ENCODE data around the gene ADAMTS12.

DNA sequence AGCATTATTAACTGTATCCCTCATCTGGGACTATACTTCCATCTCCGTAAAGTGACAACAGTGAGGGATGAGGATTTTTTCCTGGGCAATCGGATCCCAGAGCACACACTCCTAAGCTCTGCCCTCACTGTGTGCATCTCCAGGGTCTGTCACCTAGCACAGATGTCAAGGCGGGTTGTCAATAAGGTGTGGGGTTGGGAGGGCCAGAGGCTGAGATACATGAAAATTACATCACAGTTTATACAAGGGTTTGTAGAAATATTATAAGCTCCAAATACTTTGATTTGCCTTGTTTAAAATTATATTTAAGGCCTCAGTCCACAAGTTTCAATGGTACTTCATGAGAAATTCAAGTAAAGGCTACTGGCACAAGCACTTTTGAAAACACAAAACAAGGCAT, 4.5 kb downstream of the ADAMTS12 start:
- TF ChIP-seq EZH2 (IDR thresholded peaks at IDR 0.05; ENCODE audit: insufficient read depth, poor library complexity, severe bottlenecking) (no peak), EZH2phosphoT487 (IDR thresholded peaks at IDR 0.05; ENCODE audit: insufficient read depth, low read depth) (no peak)

All from GM23248 (cell line).